Type B pancreatic cell (in vitro differentiated cells): ENCODE results near the gene PTPRR. TPM values are rescaled to one million over a fixed set of nuclear protein-coding genes. Genes with fewer than 3 reads are reported as not detected.

Experiments
- DNase-seq: peaks from one replicate; pipeline ENCODE4 v3.0.0; 2021; ENCODE audit warnings: mixed read lengths; ENCODE audit not compliant: unreplicated experiment; ENCODE audit errors: extremely low spot score
- H3K27ac Mint-ChIP-seq: 2 replicates; pipeline ENCODE4 v1.8.0; 2021; ENCODE audit warnings: mild to moderate bottlenecking, mixed read lengths
- H3K27me3 Mint-ChIP-seq: 2 replicates; pipeline ENCODE4 v1.8.0; 2021; ENCODE audit warnings: mixed read lengths
- H3K36me3 Mint-ChIP-seq: 2 replicates; pipeline ENCODE4 v1.8.0; 2021; ENCODE audit warnings: mixed read lengths
- H3K4me1 Mint-ChIP-seq: one replicate; pipeline ENCODE4 v1.8.0; 2021; ENCODE audit warnings: mixed read lengths; ENCODE audit not compliant: unreplicated experiment
- H3K4me3 Mint-ChIP-seq: 2 replicates; pipeline ENCODE4 v1.8.0; 2021; ENCODE audit warnings: mild to moderate bottlenecking, mixed read lengths
- H3K9me3 Mint-ChIP-seq: 2 replicates; pipeline ENCODE4 v1.8.0; 2021; ENCODE audit warnings: mixed read lengths
- CTCF ChIP-seq: fragments of 200-600 bp; sonication (generic); conservative IDR thresholded peaks from 2 replicates; pipeline ENCODE4 v1.5.0; 2021; ENCODE audit warnings: antibody characterized with exemption, mild to moderate bottlenecking
- total RNA-seq: library from RNA; stranded (reverse); gene quantifications from 2 replicates; pipeline ENCODE4 v1.2.1, GENCODE V29; 2021; ENCODE audit warnings: low replicate concordance

The PTPRR gene
- total RNA-seq, 1 donor from 2014 or later = 0.77 TPM

GRCh38 chr12:70928071-70928470 lies 7.5 kb upstream of the PTPRR start:
- H3K27ac Mint-ChIP-seq = no peak overlapping the region
- H3K27me3 Mint-ChIP-seq = peaks cover 9% of the 10 kb centered on the region
- H3K36me3 Mint-ChIP-seq = no peaks in the 10 kb centered on the region
- DNase-seq = no peak
- TF ChIP-seq CTCF = no peak
- H3K9me3 Mint-ChIP-seq = no peaks in the 10 kb centered on the region
- H3K4me3 Mint-ChIP-seq = no peak overlapping the region
- H3K4me1 Mint-ChIP-seq = no peaks in the 10 kb centered on the region

GRCh38 chr12:70927356-70927755 lies 6.8 kb upstream of the PTPRR start:
- H3K27ac Mint-ChIP-seq = no peak overlapping the region
- no peaks in the 10 kb centered on the region for H3K36me3 Mint-ChIP-seq
- TF ChIP-seq CTCF = no peak
- no peaks in the 10 kb centered on the region for H3K4me1 Mint-ChIP-seq
- H3K9me3 Mint-ChIP-seq = no peaks in the 10 kb centered on the region
- no peak overlapping the region for H3K4me3 Mint-ChIP-seq
- DNase-seq = no peak
- peaks cover 14% of the 10 kb centered on the region for H3K27me3 Mint-ChIP-seq

- no peak overlapping the region for H3K27ac Mint-ChIP-seq
- peaks cover 30% of the 10 kb centered on the region for H3K27me3 Mint-ChIP-seq
- H3K36me3 Mint-ChIP-seq = no peaks in the 10 kb centered on the region
Observed at GRCh38 chr12:70925539-70925938, 5.0 kb upstream of the PTPRR start.

GRCh38 chr12:70920891-70921290 lies 353 bp upstream of the PTPRR start:
- Mint-ChIP-seq H3K27ac (no peak overlapping the region), H3K4me3 (peak overlapping the region; percentile 28), H3K36me3 (no peaks in the 10 kb centered on the region), H3K4me1 (peaks cover 9% of the 10 kb centered on the region), H3K9me3 (no peaks in the 10 kb centered on the region), H3K27me3 (peaks cover 61% of the 10 kb centered on the region)
- no peak for TF ChIP-seq CTCF
- DNase-seq = no peak

More at GRCh38 chr12:70925539-70925938, 5.0 kb upstream of the PTPRR start:
- H3K4me1 Mint-ChIP-seq = no peaks in the 10 kb centered on the region
- TF ChIP-seq CTCF = no peak
- H3K9me3 Mint-ChIP-seq = no peaks in the 10 kb centered on the region
- DNase-seq = no peak
- H3K4me3 Mint-ChIP-seq = no peak overlapping the region

- TF ChIP-seq CTCF = no peak
- no peaks in the 10 kb centered on the region for H3K9me3 Mint-ChIP-seq
- no peaks in the 10 kb centered on the region for H3K36me3 Mint-ChIP-seq
- H3K27ac Mint-ChIP-seq = no peak overlapping the region
- DNase-seq = no peak
- peaks cover 66% of the 10 kb centered on the region for H3K27me3 Mint-ChIP-seq
- H3K4me1 Mint-ChIP-seq = peaks cover 9% of the 10 kb centered on the region
- H3K4me3 Mint-ChIP-seq = peak overlapping the region; percentile 84
Observed at GRCh38 chr12:70919597-70920035, 922 bp downstream of the PTPRR start.

GRCh38 chr12:70919176-70919575 lies 1.4 kb downstream of the PTPRR start:
- peaks cover 67% of the 10 kb centered on the region for H3K27me3 Mint-ChIP-seq
- H3K9me3 Mint-ChIP-seq = no peaks in the 10 kb centered on the region
- no peak overlapping the region for H3K27ac Mint-ChIP-seq

More at GRCh38 chr12:70919176-70919575, 1.4 kb downstream of the PTPRR start:
- peaks cover 9% of the 10 kb centered on the region for H3K4me1 Mint-ChIP-seq
- no peak for DNase-seq
- no peak overlapping the region for H3K4me3 Mint-ChIP-seq
- H3K36me3 Mint-ChIP-seq = no peaks in the 10 kb centered on the region
- TF ChIP-seq CTCF = no peak
